SK-N-SH (cell line): ENCODE results near the gene EMX1.

Source experiments
- CHD2 ChIP-seq: fragments of 150-350 bp; IDR thresholded peaks from 2 replicates; pipeline ENCODE4 v1.6.1; 2018; ENCODE audit warnings: low read length; ENCODE audit not compliant: partially characterized antibody
- CTCF ChIP-seq: fragments of 200-600 bp; sonication (generic); IDR thresholded peaks from 2 replicates; pipeline ENCODE4 v1.6.1; 2017; ENCODE audit warnings: antibody characterized with exemption, mild to moderate bottlenecking, moderate library complexity
- EP300 ChIP-seq, 2 experiments: IDR thresholded peaks; 2 replicates each; pipeline versions ENCODE4 v1.4.0 to v1.6.1; 2012; ENCODE audit warnings: borderline replicate concordance in 1 of 2, low read depth in 1 of 2, low read length in 1 of 2
- EZH2phosphoT487 ChIP-seq: fragments of 200-600 bp; sonication (generic); IDR thresholded peaks from 2 replicates; pipeline ENCODE4 v1.6.1; 2017; ENCODE audit warnings: low read depth, mixed run types, mild to moderate bottlenecking, antibody characterized with exemption, moderate library complexity, borderline replicate concordance
- RAD21 ChIP-seq: IDR thresholded peaks from 2 replicates; pipeline ENCODE4 v1.6.1; 2012; ENCODE audit warnings: mild to moderate bottlenecking, low read length
- REST ChIP-seq: IDR thresholded peaks from 2 replicates; pipeline ENCODE4 v1.6.1; 2012; ENCODE audit warnings: mild to moderate bottlenecking, low read depth, low read length, moderate library complexity
- RFX5 ChIP-seq: IDR thresholded peaks from 2 replicates; pipeline ENCODE4 v1.6.1; 2012; ENCODE audit warnings: mild to moderate bottlenecking, improper control_type of control experiment, low read length
- SMC3 ChIP-seq: IDR thresholded peaks from 2 replicates; pipeline ENCODE4 v1.6.1; 2012; ENCODE audit warnings: low read depth, low read length, improper control_type of control experiment
- TCF12 ChIP-seq: IDR thresholded peaks from 2 replicates; pipeline ENCODE4 v1.4.0; 2012
- TEAD4 ChIP-seq: IDR thresholded peaks from 2 replicates; pipeline ENCODE4 v1.4.0; 2012; ENCODE audit warnings: mild to moderate bottlenecking, borderline replicate concordance; ENCODE audit not compliant: insufficient read depth
- TF ChIP-seq, protein P1 (sequence below): IDR thresholded peaks from 2 replicates; pipeline ENCODE4 v1.4.0; 2012; ENCODE audit warnings: low read depth
- TF ChIP-seq, protein P2 (sequence below): IDR thresholded peaks from 2 replicates; pipeline ENCODE4; 2012

DNA sequence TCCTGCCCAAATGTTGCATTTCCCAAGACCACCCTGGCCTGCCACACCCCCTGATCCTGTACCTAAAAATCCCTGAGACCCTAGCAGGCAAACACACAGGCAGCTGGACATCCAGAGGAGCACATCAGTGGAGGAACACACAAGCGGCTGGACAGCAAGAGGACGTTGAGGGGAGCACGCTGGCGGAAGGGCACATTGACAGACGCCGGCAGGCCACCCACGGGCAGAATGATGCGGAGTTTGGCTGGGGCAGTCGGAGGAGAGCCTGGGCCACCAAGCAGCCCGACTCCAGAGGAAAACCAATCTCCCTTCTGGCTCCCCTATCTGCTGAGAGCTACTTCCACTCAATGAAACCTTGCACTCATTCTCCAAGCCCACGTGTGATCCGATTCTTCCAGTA is 47.7 kb downstream of the EMX1 start:
- TF ChIP-seq CTCF (no peak), EZH2phosphoT487 (no peak), EP300 (IDR thresholded peaks at IDR 0.05; ENCODE audit: borderline replicate concordance in 1 of 2, low read depth in 1 of 2, low read length in 1 of 2) (no peak), SMC3 (no peak), TEAD4 (no peak), RAD21 (no peak), RFX5 (no peak), TCF12 (no peak), REST (no peak), CHD2 (no peak)
- TF ChIP-seq, protein P1, sequence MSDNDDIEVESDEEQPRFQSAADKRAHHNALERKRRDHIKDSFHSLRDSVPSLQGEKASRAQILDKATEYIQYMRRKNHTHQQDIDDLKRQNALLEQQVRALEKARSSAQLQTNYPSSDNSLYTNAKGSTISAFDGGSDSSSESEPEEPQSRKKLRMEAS, result no peak
- TF ChIP-seq, protein P2, sequence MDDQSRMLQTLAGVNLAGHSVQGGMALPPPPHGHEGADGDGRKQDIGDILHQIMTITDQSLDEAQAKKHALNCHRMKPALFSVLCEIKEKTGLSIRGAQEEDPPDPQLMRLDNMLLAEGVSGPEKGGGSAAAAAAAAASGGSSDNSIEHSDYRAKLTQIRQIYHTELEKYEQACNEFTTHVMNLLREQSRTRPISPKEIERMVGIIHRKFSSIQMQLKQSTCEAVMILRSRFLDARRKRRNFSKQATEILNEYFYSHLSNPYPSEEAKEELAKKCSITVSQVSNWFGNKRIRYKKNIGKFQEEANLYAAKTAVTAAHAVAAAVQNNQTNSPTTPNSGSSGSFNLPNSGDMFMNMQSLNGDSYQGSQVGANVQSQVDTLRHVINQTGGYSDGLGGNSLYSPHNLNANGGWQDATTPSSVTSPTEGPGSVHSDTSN, result no peak
